ENCODE results near the gene RXRA.

The RXRA gene

GRCh38 chr9:134284273-134284672 is 42.0 kb upstream of the RXRA start:
- no peak for DNase-seq (ENCODE audit: low read depth, low spot score)
- H3K4me3 ChIP-seq (ENCODE audit: low read depth, low read length), result no peak overlapping the region
- in situ Hi-C loops (cut with HindIII; ENCODE audit: low sequenced_read_pairs), result no loop called here
- TF ChIP-seq CTCF (IDR thresholded peaks at IDR 0.05; ENCODE audit: low read depth, low read length), result no peak

- in situ Hi-C loops (cut with HindIII; ENCODE audit: low sequenced_read_pairs), result no loop called here
- no peak overlapping the region for H3K4me3 ChIP-seq (ENCODE audit: low read depth, low read length)
- no peak for TF ChIP-seq CTCF (IDR thresholded peaks at IDR 0.05; ENCODE audit: low read depth, low read length)
- DNase-seq (ENCODE audit: low read depth, low spot score), result no peak
Observed at GRCh38 chr9:134284741-134285140, 41.5 kb upstream of the RXRA start.

- TF ChIP-seq CTCF (IDR thresholded peaks at IDR 0.05; ENCODE audit: low read depth, low read length), result no peak
- in situ Hi-C loops (cut with HindIII; ENCODE audit: low sequenced_read_pairs), result no loop called here
- DNase-seq (ENCODE audit: low read depth, low spot score), result no peak
- no peak overlapping the region for H3K4me3 ChIP-seq (ENCODE audit: low read depth, low read length)
Observed at GRCh38 chr9:134285215-134285845, 40.9 kb upstream of the RXRA start.

GRCh38 chr9:134286471-134287245 is 39.6 kb upstream of the RXRA start:
- no peak for DNase-seq (ENCODE audit: low read depth, low spot score)
- in situ Hi-C loops (cut with HindIII; ENCODE audit: low sequenced_read_pairs), result no loop called here
- H3K4me3 ChIP-seq (ENCODE audit: low read depth, low read length), result no peak overlapping the region
- no peak for TF ChIP-seq CTCF (IDR thresholded peaks at IDR 0.05; ENCODE audit: low read depth, low read length)

GRCh38 chr9:134287591-134288491 is 38.4 kb upstream of the RXRA start:
- DNase-seq (ENCODE audit: low read depth, low spot score), result no peak
- no peak overlapping the region for H3K4me3 ChIP-seq (ENCODE audit: low read depth, low read length)
- in situ Hi-C loops (cut with HindIII; ENCODE audit: low sequenced_read_pairs), result no loop called here
- TF ChIP-seq CTCF (IDR thresholded peaks at IDR 0.05; ENCODE audit: low read depth, low read length), result no peak

- no peak overlapping the region for H3K4me3 ChIP-seq (ENCODE audit: low read depth, low read length)
- in situ Hi-C loops (cut with HindIII; ENCODE audit: low sequenced_read_pairs), result no loop called here
- no peak for DNase-seq (ENCODE audit: low read depth, low spot score)
- TF ChIP-seq CTCF (IDR thresholded peaks at IDR 0.05; ENCODE audit: low read depth, low read length), result no peak
Observed at GRCh38 chr9:134288746-134289145, 37.5 kb upstream of the RXRA start.

Measured in astrocyte of the spinal cord (primary cell).